Smooth muscle cell of the umbilical artery (primary cell): ENCODE data around the gene RS1. TPM values are rescaled to one million over a fixed set of nuclear protein-coding genes. Genes with fewer than 3 reads are reported as not detected.

Source experiments
- total RNA-seq: library from RNA; depleted of rRNA; stranded (reverse); fragments of >200 nt; gene quantifications from 2 replicates; pipeline ENCODE4 v1.2.3, GENCODE V29; 2014

RS1 gene
- not detected in 2 replicates for total RNA-seq

GRCh38 chrX:18672008-18672407 lies at the start of gene RS1:
Gene RS1, minus strand, starts transcription at chrX:18672108. Its CDS starts 40 bp downstream, at chrX:18672068.

GRCh38 chrX:18707426-18708049 lies 35.6 kb upstream of the RS1 start, which contains the start of gene PPEF1:
Gene PPEF1, plus strand, starts transcription at chrX:18707645. Its CDS starts 136 bp downstream, at chrX:18707781.

Other genes starting within 250 kb of the RS1 start
- gene CDKL5, start 246.5 kb downstream of the RS1 start, total RNA-seq: 3.6 and 5.0 TPM in 2 replicates
- 0.30 TPM in 1 of 2 replicates, not detected in the other for gene PPEF1, start 35.5 kb upstream of the RS1 start, total RNA-seq